Measurements from ENCODE around the gene LY6G6D.

DNA sequence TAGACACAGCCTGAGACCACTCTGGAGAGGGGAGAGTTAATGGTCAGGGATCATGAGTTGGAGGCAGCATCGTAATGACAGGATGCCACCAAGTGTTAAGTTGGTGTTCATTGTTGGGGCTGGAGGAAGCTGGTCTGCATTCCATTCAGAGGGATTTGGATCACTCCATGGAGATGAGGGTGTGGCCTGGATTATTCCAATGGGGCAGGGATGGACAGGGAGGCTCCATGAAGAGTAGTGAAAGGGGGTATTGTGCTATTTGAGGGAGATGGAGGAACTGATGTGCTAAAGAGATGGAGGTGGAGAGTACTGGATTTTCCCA lies 48.4 kb downstream of the LY6G6D start:
- TF ChIP-seq, protein P1, sequence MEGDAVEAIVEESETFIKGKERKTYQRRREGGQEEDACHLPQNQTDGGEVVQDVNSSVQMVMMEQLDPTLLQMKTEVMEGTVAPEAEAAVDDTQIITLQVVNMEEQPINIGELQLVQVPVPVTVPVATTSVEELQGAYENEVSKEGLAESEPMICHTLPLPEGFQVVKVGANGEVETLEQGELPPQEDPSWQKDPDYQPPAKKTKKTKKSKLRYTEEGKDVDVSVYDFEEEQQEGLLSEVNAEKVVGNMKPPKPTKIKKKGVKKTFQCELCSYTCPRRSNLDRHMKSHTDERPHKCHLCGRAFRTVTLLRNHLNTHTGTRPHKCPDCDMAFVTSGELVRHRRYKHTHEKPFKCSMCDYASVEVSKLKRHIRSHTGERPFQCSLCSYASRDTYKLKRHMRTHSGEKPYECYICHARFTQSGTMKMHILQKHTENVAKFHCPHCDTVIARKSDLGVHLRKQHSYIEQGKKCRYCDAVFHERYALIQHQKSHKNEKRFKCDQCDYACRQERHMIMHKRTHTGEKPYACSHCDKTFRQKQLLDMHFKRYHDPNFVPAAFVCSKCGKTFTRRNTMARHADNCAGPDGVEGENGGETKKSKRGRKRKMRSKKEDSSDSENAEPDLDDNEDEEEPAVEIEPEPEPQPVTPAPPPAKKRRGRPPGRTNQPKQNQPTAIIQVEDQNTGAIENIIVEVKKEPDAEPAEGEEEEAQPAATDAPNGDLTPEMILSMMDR (IDR thresholded peaks at IDR 0.05), result no peak
- no peak for TF ChIP-seq ZFX (IDR thresholded peaks at IDR 0.05; ENCODE audit: borderline replicate concordance)

Measured in 22Rv1 (cell line).